HG03575 (cell line): ENCODE measurements around the gene GLMP.

Experiments
- ATAC-seq: cut with Tn5 transposase; IDR thresholded peaks from one replicate; pipeline ENCODE4 v1.9.1; 2021; ENCODE audit not compliant: unreplicated experiment, insufficient number of reproducible peaks, low FRiP score; ENCODE audit errors: extremely low read depth

GLMP gene

DNA sequence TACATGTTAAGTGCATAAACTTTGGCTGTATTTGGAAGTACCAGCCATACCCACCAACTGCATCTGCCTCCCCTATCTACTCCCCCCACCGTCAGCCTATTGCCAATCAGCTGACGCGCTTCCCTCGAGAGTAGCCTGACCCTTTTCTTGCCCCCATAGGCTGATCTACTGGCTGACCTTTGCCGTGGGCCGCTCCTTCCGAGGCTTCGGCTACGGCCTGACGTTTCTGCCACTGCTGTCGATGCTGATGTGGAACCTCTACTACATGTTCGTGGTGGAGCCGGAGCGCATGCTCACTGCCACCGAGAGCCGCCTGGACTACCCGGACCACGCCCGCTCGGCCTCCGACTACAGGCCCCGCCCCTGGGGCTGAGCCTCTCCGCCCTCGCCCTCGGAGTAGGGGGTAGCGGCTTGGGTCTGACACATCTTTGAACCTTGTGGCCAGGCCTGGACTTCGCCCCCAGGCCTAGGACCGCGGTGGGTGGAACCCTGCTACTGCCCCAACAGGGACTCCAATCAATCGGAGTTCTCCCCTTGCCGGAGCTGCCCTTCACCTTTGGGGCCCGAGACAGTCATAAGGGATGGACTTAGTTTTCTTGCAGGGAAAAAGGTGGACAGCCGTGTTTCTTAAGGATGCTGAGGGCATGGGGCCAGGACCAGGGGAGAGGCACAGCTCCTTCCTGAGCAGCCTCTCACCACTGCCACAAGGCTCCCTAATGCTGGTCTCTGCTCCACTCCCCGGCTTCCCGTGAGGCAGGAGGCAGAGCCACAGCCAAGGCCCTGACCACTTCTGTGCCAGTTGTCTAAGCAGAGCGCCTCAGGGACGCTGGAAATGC lies 4.0 kb downstream of the GLMP start:
- no peak for ATAC-seq

DNA sequence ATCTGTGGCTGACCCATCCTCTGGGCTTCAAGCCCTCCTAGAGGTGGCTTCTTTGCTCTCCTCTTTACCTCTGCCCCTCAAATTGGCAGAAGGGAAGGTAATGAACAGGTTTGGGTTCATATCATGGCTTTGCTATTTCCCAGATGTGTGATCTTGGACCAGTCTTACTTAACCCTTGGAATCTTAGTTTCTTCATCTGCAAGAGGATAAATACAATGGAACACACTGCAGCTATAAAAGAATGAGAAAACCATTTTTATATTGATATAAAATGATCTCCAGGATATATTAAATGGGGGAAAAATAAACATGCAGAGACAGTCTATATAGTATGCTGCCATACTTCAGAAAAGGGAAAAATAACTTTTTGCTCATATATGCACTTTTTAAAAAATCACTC lies 5.6 kb downstream of the GLMP start:
- ATAC-seq, result no peak

DNA sequence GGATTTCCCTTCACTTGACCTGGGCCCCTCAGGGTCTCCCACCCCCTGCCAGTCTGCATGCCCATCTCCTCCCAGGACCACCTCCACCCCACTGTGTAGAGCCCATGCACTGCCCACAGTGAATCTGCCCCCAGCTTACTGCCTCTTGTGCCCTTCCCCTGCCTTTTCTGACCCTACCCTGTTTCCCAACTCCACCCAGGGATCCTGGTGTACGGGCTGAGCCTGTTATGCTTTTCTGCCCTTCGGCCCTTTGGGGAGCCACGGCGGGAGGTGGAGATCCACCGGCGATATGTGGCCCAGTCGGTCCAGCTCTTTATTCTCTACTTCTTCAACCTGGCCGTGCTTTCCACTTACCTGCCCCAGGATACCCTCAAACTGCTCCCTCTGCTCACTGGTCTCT lies 9.4 kb downstream of the GLMP start:
- ATAC-seq, result no peak

DNA sequence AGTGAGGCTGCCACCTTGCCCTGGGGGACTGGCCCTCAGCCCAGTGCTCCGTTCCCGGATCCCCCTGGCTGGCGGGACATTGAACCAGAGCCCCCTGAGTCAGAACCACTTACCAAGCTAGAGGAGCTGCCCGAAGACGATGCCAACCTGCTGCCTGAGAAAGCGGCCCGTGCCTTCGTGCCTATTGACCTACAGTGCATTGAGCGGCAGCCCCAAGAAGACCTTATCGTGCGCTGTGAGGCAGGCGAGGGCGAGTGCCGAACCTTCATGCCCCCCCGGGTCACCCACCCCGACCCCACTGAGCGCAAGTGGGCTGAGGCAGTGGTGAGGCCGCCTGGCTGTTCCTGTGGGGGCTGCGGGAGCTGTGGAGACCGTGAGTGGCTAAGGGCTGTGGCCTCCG lies 10.0 kb downstream of the GLMP start:
- no peak for ATAC-seq

DNA sequence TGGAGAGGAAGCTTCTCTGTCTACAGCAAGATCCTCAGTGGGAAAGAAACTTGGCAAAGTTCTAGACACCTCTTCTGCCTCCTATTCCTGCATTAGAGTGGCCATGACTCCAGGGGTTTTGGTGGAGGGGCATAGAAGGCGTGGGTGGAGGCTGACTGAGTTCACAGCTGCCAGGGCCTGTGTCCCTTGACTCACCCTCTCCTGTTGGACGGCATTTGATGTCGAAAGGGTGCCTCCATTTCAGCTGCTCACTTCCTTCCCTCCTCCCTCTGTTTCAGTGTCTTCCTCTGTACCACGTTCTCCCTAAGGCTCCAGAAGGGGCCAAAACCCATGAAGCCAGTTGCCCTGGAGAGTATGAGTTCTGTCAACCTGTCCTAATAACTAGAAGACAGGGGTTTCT lies 10.7 kb downstream of the GLMP start:
- no peak for ATAC-seq

DNA sequence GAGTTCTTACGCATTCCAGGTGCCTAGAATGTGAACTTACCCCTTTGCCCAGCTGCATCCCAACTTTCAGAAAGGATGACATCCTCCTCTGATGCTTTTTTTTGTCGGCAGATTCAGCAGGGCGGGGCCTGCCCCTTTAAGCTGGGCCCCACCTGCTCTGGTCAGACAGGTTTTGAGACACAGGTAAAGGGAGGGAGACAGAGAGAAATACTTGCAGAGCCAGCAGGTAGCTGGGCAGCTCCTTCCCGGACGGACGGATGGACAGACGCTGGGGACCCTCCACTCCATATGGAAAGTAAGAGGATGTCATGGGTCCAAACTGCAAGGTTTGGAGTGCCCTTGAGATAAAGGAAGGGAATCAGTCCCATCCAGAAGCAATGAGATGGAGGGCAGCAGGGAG lies 11.4 kb downstream of the GLMP start, which contains the start of gene TMEM79:
TMEM79 (plus strand) TSS at position 214 of the 400 bp plus-strand sequence. CDS start 902 bp downstream, outside the sequence.
- no peak for ATAC-seq

DNA sequence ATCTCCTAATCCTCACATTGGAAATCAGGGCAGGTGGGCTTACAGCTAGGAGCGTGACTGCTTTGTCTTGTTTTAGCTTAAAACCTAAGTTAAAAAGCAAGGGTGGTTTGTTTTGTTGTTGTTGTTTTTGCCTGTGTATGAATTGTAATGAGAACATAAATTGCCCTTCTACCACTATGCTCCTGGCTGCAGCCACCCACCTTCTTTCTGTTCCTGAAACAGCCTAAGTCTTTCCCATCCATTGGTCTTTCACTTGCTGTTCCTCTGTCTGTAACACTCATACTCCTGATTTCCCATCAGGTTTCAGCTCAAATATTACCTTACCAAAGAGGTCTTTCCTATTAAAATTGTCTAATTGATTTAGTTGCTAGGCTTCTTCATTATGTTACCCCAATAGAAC lies 12.0 kb downstream of the GLMP start:
- no peak for ATAC-seq

DNA sequence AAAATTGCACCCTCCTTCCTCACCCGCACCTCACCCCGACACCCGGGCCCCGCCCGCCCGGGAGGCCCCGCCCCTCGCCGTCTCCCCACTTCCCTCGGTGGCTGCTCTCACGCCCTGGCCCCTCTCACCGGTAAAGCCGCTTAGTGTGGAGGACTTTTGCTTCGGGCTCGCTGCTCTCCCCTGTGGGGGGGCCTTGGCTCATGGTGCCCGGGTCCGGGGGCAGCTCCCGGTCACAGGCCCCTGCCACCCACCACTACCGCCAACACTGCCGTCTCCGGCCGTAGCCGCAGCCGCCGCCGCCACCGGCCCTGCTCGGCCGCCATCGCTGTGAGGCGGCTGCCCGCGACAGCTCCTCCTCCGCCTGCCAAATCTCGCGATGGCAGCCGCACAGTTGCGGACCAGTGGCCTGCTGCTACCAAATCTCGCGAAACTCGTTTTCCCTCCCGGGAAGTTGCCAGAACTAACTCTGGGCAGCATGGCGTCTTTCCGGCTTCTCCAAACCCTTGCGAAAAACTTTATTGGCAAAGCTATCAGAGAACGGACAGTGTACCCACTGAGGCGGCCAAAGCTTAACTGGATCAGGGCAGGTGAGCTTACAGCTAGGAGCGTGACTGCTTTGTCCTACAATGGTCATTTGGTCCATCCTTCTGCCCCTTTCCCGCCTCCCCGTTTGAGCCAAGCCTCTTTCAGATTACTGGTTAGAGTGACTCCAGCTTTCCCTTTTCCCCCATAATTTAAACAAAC lies 12.8 kb downstream of the GLMP start, which contains the start of gene SMG5:
SMG5 (minus strand) TSS at position 347 of the 744 bp plus-strand sequence; CDS start at position 202, 145 bp downstream.
- ATAC-seq, result peak; percentile 56

DNA sequence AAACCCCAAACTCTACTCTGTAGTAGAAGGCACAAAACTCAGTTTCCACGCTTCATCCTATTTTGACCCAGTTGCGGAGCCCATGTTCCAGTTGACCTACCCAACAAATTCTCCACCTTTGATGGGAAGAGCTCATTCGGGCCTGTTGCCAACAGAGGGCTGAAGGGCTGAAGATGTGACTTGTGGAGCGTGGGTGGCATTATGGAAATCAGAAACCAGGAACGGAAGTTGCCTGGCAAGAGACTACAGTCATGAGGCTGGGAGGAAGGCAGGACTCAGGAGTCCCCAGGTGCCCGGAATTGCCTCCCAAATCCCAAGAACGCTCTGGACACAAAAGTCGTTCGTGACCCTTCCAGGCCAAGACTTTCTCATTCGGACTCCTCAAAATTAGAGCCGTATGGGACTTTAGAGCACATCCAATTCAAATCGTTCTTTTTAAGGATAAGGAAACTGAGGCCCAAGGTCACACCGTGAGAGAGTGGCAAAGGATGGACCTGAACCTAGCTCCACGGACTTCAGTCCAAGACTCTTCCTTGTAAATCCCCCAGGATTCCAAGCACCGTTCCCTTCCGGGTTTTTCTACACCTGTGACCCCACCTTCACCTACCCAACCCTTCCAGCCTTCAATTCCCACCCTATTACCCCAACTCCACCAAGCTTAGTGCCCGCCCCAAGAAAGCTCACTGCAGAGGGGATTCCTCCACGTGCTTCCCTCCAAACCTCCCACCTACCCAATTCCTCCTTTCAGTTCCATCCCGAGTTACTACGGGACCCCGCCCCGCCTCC lies 13.6 kb downstream of the GLMP start:
- no peak for ATAC-seq

DNA sequence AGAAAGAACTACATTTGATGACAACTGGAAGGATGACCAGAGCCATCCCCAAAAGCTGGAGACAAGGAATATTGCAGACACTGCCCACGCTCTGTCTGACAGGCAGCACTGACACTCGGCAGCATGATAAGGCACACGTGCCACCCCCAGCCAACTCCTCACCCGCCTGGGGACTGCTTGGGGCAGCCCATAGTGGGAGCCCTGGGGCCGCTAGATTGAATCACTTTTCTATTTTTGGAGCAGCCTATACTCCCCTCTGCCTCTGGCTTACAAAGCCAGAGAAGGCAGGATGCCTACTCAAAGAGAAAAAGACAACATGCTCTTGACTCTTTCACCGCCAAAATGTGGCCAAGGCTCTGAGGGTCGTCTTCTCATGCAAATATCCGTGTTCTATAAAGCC lies 14.2 kb downstream of the GLMP start:
- ATAC-seq, result no peak

DNA sequence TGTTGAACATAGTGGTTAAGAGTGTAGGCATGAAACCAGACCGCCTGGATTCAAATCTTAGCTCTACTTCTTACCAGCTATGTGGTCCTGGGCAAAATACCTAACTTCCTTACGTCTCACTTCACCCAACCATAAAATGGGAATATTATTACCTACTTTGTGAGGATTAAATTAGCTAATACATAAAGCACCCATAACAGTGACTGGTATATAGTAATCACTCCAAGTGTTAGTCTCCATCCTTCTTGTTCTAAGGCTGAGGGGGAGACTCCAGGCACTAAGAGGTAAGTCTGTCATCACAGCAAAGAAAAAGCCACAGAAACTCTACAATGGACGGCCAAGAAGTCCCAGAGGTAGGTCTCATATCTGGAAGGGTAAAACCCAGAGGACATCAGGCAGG lies 15.6 kb downstream of the GLMP start:
- no peak for ATAC-seq

DNA sequence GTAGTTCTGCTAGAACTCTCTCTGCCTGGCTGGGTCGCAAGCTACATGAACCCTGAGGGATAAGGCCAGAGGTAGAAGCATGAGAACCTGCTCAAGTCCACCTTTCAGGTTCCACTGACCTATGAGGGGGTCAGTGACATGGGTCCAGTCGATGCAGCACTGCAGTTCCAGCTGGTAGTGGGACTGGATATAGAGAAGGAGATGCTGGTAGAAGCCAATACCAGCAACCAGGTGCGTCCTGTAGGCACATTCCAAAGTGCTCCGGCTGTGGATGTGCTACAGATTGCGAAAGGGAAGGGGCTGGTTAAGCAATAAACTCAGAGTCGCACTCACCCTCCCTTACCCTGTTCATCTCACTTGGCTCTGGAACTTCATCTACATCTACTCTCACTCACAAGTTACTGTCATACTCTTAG lies 18.5 kb downstream of the GLMP start:
- ATAC-seq, result no peak

DNA sequence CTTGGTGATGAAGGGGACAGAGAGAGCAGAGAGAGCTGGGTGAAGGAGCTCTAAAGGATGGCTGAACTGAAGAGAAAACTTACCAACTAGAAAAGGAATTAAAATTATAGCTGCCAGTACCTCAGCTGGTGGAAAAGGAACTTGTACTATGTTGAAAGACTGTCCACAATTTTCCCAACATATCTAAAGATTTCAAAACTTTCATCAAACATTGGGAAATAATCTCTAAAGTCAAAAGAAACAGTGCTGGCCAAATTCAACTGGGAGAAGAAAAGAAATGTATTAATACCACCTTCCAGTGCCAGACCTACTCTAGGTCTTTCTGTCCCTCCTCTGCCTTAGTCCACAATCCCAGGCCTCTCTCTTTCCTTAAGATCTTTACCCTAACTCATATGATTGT lies 18.9 kb downstream of the GLMP start:
- ATAC-seq, result no peak

DNA sequence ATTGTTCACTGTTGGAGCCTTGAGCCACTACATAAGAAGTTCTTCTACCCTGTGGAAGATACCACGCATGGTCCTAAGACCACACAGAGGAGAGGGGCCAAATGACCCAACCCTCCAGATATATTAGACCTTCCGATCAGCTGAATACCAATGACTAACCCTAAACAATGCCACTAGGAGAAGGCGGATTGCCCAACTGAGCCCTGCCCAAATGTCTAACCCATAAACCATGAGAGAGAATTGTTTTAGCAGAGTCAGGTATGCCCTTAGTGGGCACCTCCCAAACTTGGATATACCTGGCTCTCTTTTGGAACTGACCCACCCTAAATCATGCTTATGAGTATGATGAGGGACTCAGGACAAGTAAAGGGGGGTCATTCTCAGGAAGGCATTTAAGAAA lies 25.2 kb downstream of the GLMP start:
- no peak for ATAC-seq

DNA sequence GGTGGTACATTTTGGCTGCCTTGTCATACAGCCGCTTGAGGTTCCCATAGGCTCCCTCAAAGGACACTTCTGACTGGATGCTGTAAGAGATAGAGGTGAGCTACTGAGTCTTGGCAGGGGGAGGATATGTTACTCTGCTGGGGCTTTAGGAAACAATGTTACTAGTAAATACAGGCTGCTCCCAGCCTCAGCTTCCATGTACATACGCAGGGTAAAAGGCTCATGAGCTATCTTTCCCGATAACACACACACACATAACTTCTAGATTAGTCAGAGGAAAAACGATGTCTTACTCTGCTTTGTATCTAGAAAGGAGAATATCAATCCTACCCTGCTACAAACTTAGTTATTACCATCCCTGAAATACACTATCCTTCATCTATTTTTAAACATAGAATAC lies 27.1 kb downstream of the GLMP start:
- no peak for ATAC-seq

DNA sequence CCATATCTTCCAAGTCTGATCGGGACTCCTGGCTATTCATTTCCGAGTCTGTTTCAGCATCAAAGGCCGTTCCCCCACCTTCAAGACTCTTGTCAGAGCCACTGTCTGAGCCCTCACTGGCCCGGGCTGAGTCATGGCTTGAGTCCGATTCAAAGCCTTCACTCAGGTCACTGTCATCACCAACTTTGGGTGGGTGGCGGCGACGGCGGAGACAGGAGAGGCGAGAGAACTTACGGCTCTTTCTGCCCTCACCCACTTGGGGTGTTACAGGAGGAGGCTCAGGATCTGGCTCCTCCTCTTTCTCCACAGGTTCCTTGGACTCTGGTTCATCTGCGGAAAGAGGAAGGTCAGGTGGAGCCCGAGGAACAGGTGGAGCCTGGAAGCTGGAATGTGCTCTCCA lies 29.4 kb downstream of the GLMP start:
- ATAC-seq, result no peak

DNA sequence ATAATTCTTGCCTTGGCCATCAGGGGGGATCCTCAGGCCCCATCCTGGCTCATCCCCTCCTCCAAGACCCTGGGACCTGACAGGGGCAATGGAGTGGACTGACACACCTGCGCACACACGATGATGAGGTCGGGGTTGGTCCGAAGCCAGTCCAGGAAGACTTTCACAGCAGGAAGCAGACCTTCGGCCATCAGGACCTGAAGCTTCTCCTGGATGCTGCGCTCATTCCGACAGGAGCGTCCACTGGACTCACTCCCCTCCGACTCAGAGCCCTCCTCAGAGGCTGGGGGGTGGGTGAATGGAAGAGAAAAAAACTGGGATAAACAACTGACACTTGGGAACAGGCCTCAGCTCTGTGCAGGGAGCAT lies 32.2 kb downstream of the GLMP start:
- ATAC-seq, result no peak

DNA sequence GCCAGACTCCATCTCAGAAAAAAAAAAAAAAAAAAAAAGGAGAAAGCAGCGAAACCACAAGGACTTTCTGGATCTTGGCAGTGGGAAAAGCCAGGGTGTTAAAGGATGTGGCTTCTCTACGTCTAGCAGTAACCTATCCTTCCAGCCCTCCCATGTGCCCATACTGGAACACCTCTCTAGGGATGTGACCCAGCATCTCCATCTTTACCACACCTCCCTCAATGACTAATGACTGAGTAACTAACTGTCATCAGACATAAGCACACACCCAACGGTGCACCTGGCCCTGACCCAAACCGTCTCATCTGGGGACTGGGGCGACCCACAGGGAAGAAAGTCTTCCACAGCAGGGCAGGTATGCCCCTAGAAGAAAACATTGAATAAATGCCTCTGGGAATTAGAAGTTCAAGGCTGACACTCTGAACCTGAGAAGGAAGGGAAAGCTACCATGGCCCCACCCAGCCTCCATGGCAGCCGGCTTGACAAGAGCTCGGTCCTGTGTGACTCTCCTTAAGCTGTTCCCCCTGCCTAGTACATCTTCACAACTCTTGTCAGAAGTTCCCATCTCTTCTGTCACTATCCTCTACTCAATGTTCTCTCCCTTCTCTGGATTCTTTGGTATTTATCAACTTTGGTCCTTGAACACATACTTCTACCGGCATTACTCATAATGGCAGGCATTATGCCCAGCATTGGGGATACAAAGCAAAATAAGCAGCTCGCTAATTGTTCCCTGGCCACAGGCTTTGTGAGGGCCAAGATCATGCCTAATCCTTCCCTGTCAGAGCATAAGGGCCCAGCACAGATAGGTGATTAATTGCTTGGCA lies 32.8 kb downstream of the GLMP start:
- ATAC-seq, result no peak

DNA sequence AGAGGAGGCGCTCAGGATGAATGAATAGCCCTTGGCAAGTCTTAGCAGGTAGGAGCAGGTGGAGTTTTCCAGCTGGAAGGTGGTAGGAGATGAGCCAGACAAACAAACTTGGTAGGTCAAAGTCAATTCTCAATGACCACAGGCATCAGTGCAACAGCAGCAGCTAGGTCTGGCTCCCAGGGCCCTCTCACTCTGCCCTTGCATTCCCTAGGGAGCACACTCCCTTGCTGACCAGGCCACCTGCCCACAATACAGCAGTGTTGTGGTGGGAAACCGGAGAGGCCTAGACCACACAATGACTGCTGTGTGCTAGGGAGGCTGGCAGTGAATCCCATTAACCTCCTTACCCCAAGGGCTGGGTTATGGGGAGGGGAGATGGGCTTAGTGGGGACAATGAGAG lies 34.6 kb downstream of the GLMP start:
- no peak for ATAC-seq
